Chondrocyte (in vitro differentiated cells): ENCODE measurements around the gene RSL24D1. TPM values are rescaled to one million over a fixed set of nuclear protein-coding genes. Genes with fewer than 3 reads are reported as not detected.

Experiments used
- DNase-seq: peaks from one replicate; pipeline ENCODE4 v3.0.0; 2021; ENCODE audit warnings: mixed read lengths, low spot score
- H3K27ac Mint-ChIP-seq: one replicate; pipeline ENCODE4 v1.8.0; 2021; ENCODE audit warnings: mild to moderate bottlenecking, moderate library complexity, mixed read lengths; ENCODE audit not compliant: unreplicated experiment
- H3K27me3 Mint-ChIP-seq: 2 replicates; pipeline ENCODE4 v1.8.0; 2021; ENCODE audit warnings: low read depth, mixed read lengths
- H3K36me3 Mint-ChIP-seq: 2 replicates; pipeline ENCODE4 v1.8.0; 2021; ENCODE audit warnings: low read depth, mixed read lengths
- H3K4me1 Mint-ChIP-seq: 2 replicates; pipeline ENCODE4 v1.8.0; 2021; ENCODE audit warnings: low read depth, mild to moderate bottlenecking, mixed read lengths
- H3K4me3 Mint-ChIP-seq: one replicate; pipeline ENCODE4 v1.8.0; 2021; ENCODE audit warnings: mild to moderate bottlenecking, moderate library complexity, mixed read lengths; ENCODE audit not compliant: unreplicated experiment
- H3K9me3 Mint-ChIP-seq: 2 replicates; pipeline ENCODE4 v1.8.0; 2021; ENCODE audit warnings: low read depth, mixed read lengths
- total RNA-seq: library from RNA; stranded (reverse); gene quantifications from 3 replicates; pipeline ENCODE4 v1.2.1, GENCODE V29; 2021
- TF ChIP-seq, protein P1 (sequence below): fragments of 200-600 bp; sonication (generic); IDR thresholded peaks from 2 replicates; pipeline ENCODE4 v1.5.0; 2021; ENCODE audit warnings: antibody characterized with exemption, mild to moderate bottlenecking, moderate library complexity

RSL24D1 gene
- total RNA-seq, 1 donor from 2014 or later: 61.3 TPM

DNA sequence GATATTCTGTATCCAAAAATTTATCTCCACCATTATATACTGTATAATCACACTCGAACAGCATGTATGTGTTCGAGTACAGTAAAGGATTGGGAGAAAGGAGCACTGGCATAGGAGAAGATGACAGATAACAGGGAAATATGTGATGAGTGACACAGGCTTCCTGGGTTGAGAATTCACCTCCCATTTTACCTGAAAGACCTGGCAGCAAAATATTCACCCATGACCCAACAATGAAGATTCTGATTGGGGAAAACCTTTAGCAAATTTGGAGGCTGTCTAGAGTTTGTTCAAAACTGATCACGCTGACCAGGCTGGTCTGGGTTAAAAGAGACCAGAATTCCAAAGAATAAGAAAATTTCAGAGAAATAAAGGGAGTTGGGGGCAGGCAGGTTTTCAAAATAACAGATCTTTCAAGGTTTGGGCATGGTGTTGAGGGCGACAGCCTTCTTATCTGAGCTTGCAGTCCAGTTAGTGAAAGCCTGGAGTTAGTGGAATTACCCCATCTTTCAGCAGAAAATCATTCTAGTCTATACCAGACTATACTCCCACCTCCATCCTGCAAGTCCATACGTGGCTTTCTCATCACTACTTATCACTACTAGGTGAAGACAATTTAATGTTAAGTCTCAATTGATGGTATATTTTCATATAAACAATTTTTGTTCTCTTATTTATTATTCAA, 42.8 kb upstream of the RSL24D1 start:
- TF ChIP-seq, protein P1, sequence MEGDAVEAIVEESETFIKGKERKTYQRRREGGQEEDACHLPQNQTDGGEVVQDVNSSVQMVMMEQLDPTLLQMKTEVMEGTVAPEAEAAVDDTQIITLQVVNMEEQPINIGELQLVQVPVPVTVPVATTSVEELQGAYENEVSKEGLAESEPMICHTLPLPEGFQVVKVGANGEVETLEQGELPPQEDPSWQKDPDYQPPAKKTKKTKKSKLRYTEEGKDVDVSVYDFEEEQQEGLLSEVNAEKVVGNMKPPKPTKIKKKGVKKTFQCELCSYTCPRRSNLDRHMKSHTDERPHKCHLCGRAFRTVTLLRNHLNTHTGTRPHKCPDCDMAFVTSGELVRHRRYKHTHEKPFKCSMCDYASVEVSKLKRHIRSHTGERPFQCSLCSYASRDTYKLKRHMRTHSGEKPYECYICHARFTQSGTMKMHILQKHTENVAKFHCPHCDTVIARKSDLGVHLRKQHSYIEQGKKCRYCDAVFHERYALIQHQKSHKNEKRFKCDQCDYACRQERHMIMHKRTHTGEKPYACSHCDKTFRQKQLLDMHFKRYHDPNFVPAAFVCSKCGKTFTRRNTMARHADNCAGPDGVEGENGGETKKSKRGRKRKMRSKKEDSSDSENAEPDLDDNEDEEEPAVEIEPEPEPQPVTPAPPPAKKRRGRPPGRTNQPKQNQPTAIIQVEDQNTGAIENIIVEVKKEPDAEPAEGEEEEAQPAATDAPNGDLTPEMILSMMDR: no peak
- H3K27ac Mint-ChIP-seq: no peak overlapping the region
- H3K4me3 Mint-ChIP-seq: no peak overlapping the region
- H3K36me3 Mint-ChIP-seq: no peaks in the 10 kb centered on the region
- no peak for DNase-seq
- no peaks in the 10 kb centered on the region for H3K27me3 Mint-ChIP-seq
- H3K9me3 Mint-ChIP-seq: no peaks in the 10 kb centered on the region
- H3K4me1 Mint-ChIP-seq: peaks cover 9% of the 10 kb centered on the region

DNA sequence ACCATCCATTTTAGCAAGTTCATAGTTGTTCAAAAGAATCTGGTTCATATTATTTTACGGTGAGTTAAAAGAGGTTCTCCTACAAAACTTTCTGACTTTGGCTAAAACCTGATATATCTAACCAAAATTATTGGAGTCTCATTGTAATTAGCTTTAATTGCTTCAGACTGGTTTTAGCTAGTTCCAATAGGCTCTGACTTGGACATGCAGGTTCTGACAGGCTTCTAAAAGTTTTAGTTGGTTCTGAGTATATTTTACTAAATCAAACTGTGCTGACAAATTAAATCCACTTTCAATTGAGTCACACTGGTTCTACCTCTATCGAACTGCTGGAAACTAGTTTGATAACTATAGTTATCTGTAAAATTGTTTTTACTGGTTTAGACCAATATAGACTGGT, 42.1 kb upstream of the RSL24D1 start:
- Mint-ChIP-seq H3K36me3 (peaks cover under 1% of the 10 kb centered on the region), H3K27me3 (no peaks in the 10 kb centered on the region), H3K4me1 (peaks cover 9% of the 10 kb centered on the region), H3K9me3 (no peaks in the 10 kb centered on the region), H3K4me3 (no peak overlapping the region), H3K27ac (no peak overlapping the region)
- DNase-seq: no peak
- TF ChIP-seq, protein P1: no peak

DNA sequence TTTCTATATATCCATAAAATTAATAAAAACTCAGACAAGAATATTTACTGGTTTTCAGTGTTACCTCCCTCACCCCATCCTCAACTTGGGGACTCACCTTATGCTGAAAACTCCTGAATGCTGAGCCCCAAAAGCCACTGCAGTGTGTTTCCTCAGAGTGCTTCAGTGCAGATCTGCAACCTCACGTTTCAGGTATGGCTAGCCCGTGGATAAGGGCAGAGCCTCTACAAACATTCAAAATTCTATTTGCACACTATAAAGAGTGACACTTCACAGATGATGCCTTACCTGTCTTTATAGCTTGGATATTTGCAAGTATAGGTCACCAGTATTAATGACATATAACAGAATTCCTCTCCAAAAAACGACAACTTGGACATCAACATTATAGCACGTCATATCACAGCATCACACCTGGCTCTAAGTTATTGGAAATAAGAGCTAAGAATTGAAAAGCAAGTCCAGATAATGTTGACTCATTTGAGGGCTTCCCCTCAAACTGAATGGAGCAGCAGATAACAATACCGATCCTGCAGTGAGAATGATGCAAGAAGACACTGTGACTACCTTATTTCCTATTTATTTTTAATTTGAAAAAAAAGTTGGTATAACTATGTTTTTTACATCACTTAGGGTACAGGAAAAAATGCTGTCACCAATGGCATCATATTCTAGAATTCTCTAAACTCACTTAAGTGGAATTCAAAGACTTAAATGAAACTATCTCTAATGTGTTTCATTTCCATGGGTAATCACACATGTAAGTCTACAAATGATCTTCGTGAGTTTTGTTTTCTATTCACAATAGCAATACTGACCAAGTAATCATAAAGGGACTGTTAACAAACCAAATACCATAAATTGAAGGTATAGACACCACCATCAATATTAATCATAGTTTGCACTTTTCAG, 40.7 kb upstream of the RSL24D1 start:
- TF ChIP-seq, protein P1: no peak
- peaks cover 9% of the 10 kb centered on the region for H3K4me1 Mint-ChIP-seq
- H3K36me3 Mint-ChIP-seq: peaks cover 2% of the 10 kb centered on the region
- H3K4me3 Mint-ChIP-seq: no peak overlapping the region
- no peak for DNase-seq
- no peak overlapping the region for H3K27ac Mint-ChIP-seq
- H3K9me3 Mint-ChIP-seq: no peaks in the 10 kb centered on the region
- no peaks in the 10 kb centered on the region for H3K27me3 Mint-ChIP-seq

DNA sequence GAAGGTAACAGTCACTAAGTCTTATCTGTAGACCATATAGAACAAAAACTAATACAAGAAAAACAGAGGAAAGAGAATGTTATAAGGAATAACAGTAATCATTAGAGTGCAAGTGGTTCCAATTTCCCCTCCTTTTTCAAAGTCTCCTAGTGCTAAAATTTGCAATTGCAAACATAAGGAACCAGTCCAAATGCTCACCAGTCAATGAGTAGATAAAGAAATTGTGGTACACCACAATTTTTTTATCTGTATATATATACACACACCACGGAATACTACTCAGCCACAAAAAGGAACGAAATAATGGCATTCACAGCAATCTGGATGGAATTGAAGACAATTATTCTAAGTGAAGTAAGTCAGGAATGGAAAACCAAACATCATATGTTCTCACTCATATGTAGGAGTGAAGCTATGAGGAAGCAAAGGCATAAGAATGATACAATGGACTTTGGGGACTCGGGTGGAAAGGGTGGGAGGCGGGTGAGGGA, 38.9 kb upstream of the RSL24D1 start:
- TF ChIP-seq, protein P1: no peak
- DNase-seq: no peak
- Mint-ChIP-seq H3K9me3 (no peaks in the 10 kb centered on the region), H3K27ac (no peak overlapping the region), H3K36me3 (peaks cover 2% of the 10 kb centered on the region), H3K4me1 (peaks cover 3% of the 10 kb centered on the region), H3K27me3 (no peaks in the 10 kb centered on the region), H3K4me3 (no peak overlapping the region)

DNA sequence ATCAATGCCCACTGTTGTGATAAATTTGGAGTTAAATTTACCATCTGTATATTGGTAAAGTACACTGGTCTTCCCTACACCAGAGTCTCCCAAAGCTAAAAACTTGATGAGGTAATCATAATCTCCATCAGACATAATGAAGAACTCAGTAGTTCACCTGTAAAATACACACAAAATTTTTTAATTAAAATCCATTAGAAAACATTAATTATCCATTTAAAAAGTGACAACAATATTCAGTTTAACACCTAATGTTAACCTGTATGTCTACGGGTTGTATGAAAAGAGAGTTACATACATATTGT, 38.0 kb upstream of the RSL24D1 start:
- DNase-seq: no peak
- H3K9me3 Mint-ChIP-seq: no peaks in the 10 kb centered on the region
- no peaks in the 10 kb centered on the region for H3K27me3 Mint-ChIP-seq
- H3K4me1 Mint-ChIP-seq: peaks cover 3% of the 10 kb centered on the region
- no peak overlapping the region for H3K27ac Mint-ChIP-seq
- TF ChIP-seq, protein P1: no peak
- no peak overlapping the region for H3K4me3 Mint-ChIP-seq
- peaks cover 2% of the 10 kb centered on the region for H3K36me3 Mint-ChIP-seq
